GM21528 (cell line): Measurements from ENCODE around the gene REELD1.

Source experiments
- ATAC-seq: cut with Tn5 transposase; IDR thresholded peaks from one replicate; pipeline ENCODE4 v1.9.1; 2021; ENCODE audit warnings: mild to moderate bottlenecking, moderate library complexity; ENCODE audit not compliant: unreplicated experiment, low FRiP score

Gene REELD1

DNA sequence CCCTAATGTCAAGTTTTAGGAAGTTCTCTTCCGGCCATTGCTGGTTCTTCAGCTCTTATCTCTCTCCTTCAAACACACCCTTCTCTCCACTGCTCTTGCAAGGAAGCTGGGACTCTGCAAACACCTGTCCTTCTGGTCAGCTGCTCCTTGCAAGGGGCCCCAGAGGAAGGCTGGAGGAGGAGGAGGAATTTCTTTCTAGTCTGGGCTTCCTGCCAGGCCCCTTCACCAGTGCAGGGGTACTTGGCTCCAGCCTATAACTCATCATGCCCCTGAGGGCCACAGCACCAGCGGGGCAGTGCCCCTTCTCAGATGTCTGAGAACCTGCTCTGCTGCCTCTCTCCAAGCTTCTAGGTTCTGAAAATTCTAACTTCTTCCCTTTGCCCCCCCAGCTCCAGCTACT, 46.7 kb downstream of the REELD1 start:
- ATAC-seq: no peak

DNA sequence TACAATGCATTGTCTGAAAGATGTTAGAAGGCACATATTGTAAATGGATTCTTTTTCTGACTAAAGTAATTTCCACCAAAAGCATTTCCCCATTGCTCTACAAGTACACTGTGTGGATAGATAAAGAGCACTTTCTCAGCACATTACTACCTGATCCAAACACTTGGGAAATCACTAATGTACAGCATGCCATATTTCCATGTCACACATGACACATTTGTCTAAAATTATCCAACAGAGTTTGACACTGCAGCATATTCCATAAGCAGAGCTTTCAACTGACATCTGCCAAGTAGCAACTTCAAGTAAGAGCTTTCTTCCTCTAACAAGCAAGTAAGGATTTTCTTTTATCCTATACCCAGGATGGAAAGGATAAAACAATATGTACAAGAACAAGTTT, 49.5 kb downstream of the REELD1 start:
- no peak for ATAC-seq

DNA sequence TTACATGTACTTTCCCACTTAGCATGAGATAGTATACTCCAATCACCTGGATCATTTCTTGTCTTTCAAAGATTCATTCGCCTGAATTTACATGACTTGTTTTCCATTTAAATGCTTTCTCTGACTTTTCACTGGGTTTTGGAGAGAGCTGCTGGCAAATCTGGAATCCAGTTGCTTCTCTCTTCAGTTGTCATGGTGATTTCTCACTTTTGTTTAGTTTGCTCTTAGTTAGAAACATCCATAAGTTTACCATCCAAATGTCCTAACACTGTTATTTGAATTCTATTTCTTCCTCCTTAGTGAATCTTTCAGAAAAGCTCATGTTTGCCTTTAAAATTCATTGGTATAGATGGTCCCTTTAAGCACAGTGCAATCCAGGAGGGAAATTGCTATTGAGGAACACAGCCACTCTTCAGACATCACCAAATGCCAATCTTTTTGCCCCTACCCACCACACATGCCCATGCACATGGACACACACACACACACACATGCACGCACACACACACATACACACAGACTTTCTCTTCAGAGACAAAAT, 51.7 kb downstream of the REELD1 start:
- no peak for ATAC-seq

DNA sequence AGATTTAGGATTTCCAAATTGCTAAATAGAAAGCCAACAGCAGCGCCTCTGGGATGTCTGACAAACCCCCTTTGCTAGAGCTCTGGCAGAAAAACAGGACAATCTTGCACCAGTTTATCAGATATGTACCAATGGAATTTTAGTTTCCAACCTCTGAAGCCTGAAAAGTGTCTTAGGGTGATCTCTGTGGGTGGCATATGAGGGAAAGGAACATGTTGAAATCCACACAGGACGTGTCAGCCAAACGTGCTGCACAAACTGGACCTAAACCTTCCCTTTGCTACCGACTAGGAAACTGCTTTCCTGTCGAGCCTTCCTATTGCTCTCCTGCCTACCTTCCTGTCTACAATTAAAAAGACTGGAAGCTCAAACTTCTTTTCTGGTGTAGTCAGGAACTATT, 53.5 kb downstream of the REELD1 start:
- no peak for ATAC-seq

DNA sequence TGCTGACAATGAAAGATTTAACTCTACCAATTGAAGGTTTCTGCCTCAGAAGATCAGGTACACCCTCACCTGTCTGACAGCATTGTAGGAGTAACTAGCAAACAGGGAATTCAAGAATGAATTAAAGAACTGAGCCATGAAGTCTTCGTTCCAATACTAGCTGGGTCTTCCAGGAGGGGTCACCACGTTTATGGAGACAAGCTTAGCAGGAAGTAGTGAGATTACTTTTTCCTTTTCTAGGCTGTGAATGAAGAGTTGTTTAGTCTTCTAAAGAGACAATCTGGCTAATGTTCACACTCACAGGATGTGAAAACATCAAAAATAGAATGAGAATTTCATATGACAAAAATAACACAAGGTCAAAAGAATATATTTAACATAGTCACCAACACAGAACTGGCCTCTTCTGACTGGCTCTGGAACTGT, 54.9 kb downstream of the REELD1 start:
- ATAC-seq: peak; percentile 62

DNA sequence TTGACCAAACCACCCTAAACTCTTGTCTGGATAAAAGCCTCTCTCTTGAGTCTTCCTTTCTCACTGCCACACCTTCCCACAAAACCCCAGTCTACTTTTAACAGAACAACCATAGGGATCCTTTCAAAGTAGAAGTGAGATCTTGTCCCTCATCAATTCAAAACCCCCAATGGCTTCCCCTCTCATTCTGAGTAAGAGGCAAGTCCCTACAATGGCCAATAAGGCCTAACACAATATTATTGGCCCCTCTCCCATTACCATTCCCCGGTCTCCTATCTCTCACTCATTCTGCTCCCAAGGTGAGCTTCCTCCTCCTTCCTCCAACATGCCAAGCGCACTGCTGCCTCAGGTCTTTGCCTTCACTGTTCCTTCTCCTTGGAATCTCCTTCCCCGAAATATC, 57.1 kb downstream of the REELD1 start:
- ATAC-seq: no peak

DNA sequence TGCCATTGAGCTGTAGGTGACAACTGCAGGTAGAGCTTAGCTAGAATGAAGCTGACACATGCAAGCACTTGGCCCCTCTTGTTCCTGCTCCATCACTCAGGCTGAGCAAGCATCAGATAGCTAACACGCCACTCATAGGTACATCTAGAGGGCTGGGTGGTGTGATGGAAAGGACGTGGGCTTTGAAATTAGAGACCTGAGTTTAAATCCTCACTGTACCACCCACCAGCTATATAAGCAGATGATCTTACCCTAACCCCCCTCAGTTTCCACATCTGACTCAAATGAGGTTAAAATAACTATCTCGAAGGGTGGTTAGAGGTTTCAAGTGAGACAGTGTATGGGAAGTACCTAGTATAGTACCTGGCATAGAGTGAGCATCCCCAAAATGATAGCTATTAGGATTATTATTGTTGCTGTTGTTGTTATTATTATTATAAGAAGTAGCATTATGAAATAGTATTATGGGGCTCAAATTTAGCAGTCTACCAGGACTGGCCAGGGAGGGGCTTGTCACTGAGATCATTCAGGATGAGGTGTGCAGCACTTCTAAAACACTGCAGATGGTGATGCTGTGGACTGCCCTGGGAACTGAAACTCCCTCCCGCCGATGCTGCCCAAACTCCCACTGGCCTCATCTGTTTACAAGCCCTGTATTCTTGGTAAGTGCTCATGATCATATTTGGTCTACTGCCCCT, 59.0 kb downstream of the REELD1 start:
- peak; percentile 72 for ATAC-seq

DNA sequence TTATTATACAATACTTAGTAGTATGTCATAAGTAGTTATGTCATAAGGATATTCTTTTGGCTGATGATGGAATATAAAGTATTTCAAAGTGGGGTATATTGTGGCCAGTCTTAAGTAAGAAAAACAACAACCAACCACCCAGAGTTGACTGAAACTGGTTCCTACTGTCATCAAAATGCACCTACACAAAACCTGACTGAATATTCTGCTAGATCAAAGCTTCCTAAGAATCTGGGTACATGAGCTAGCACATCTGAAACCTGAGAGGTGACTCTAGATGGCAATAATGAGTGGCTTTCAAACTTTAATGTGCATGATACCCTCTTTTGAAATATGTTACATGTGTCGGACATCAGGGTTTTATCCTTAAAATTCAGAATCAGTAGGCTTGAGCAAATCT, 60.4 kb downstream of the REELD1 start:
- no peak for ATAC-seq

DNA sequence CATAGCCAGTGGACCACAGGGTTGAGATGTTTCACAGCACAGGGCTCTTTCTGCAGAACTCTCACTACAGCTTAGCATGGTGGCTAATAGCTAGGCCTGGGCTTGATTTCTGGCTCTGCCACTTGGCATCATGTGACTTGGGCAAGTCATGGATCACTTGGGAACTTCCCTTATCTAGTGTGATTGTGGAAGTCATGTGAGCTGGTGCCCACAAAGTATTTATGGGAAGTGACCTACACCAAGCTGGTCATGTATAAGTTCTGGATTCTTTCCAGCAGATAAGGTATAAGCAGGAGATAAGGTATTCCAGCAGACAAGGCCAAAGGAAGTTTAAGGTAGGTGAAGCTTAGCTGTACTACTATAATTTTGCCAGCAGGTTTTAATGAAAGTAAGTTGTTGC, 61.0 kb downstream of the REELD1 start:
- ATAC-seq: no peak

DNA sequence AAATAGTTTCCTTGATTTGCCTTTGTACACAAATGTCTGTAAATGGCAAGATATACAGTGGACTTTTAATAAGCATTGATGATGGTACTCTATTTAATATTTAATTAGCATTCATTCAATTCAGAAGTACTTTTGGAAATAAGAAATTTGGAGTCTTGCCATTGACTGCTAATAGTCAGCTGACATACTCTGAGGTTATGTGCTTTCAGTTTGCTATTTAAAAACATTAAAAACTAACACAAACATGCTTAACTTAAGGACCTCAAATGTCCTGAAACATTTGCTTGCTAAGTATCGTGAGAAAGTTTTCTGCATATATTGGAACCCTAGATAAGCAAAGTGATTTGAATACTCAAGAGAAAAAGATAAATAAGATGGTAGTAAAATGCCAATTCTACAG, 64.6 kb downstream of the REELD1 start:
- no peak for ATAC-seq
